Inferior parietal cortex (tissue), 1 donor: ENCODE measurements around the gene RAB14.
"Not testable (repeated sequence)": the region's sequence is repeated elsewhere in the genome, so short reads cannot be mapped to it uniquely, and the experiment has no call there.

Experiments used
- DNase-seq: peaks from one replicate; pipeline ENCODE4 v3.0.0-alpha.2; 2016; ENCODE audit errors: extremely low spot score

The RAB14 gene

GRCh38 chr9:121191235-121191634 lies 10.4 kb downstream of the RAB14 start:
- no peak for DNase-seq

- no peak for DNase-seq
Measured at GRCh38 chr9:121189660-121190059, 12.0 kb downstream of the RAB14 start.

- DNase-seq = no peak
Measured at GRCh38 chr9:121189006-121189405, 12.7 kb downstream of the RAB14 start.

GRCh38 chr9:121187636-121188305 lies 13.9 kb downstream of the RAB14 start:
- no peak for DNase-seq

GRCh38 chr9:121185774-121186403 lies 15.8 kb downstream of the RAB14 start:
- no peak for DNase-seq

GRCh38 chr9:121185178-121185745 lies 16.4 kb downstream of the RAB14 start:
- no peak for DNase-seq

- no peak for DNase-seq
Measured at GRCh38 chr9:121184463-121184862, 17.2 kb downstream of the RAB14 start.

GRCh38 chr9:121183666-121184423 lies 17.8 kb downstream of the RAB14 start:
- DNase-seq = no peak

GRCh38 chr9:121182989-121183388 lies 18.7 kb downstream of the RAB14 start:
- DNase-seq = no peak

GRCh38 chr9:121182101-121182836 lies 19.4 kb downstream of the RAB14 start:
- DNase-seq = no peak

GRCh38 chr9:121179930-121180681 lies 21.6 kb downstream of the RAB14 start:
- DNase-seq = no peak

- DNase-seq = not testable (repeated sequence)
Measured at GRCh38 chr9:121179373-121179721, 22.3 kb downstream of the RAB14 start.

- DNase-seq = no peak
Measured at GRCh38 chr9:121178676-121179372, 22.8 kb downstream of the RAB14 start.

GRCh38 chr9:121173501-121173900 lies 28.2 kb downstream of the RAB14 start:
- no peak for DNase-seq

GRCh38 chr9:121172726-121173487 lies 28.8 kb downstream of the RAB14 start:
- no peak for DNase-seq

- DNase-seq = no peak
Measured at GRCh38 chr9:121171236-121171635, 30.4 kb downstream of the RAB14 start.

GRCh38 chr9:121169094-121169601 lies 32.5 kb downstream of the RAB14 start:
- no peak for DNase-seq

GRCh38 chr9:121168052-121168451 lies 33.6 kb downstream of the RAB14 start:
- DNase-seq = no peak

- DNase-seq = no peak
Measured at GRCh38 chr9:121160025-121160424, 41.6 kb downstream of the RAB14 start.

- DNase-seq = no peak
Measured at GRCh38 chr9:121157939-121158338, 43.7 kb downstream of the RAB14 start.
